ENCODE measurements around the gene CDH23.

CDH23 gene

GRCh38 chr10:71637305-71637704 lies 240.6 kb downstream of the CDH23 start:
- H3K27me3 ChIP-seq (ENCODE audit: control insufficient read depth in 2 of 2, insufficient read depth in 2 of 2, low read length in 2 of 2) = no peaks in the 10 kb centered on the region
- H3K4me3 ChIP-seq (ENCODE audit: low read length in 2 of 2) = no peak overlapping the region
- H3K9ac ChIP-seq (ENCODE audit: low read depth in 1 of 2, low read length in 2 of 2) = no peak overlapping the region
- H3K4me1 ChIP-seq (ENCODE audit: control insufficient read depth in 2 of 2, insufficient read depth in 2 of 2, low read length in 2 of 2) = peaks cover 44 to 45% of the 10 kb centered on the region in 2 donors
- no peaks in the 10 kb centered on the region for H3K9me3 ChIP-seq (ENCODE audit: control insufficient read depth in 2 of 2, low read length in 2 of 2)
- H3K36me3 ChIP-seq (ENCODE audit: control insufficient read depth in 2 of 2, insufficient read depth in 2 of 2, low read length in 2 of 2) = no peaks in the 10 kb centered on the region
- peak overlapping the region; percentile 92 to 97 for H3K27ac ChIP-seq (ENCODE audit: low read depth in 2 of 2, low read length in 2 of 2)

- Histone ChIP-seq H3K4me1 (ENCODE audit: control insufficient read depth in 2 of 2, insufficient read depth in 2 of 2, low read length in 2 of 2) (peaks cover 44 to 45% of the 10 kb centered on the region in 2 donors), H3K4me3 (ENCODE audit: low read length in 2 of 2) (peak overlapping the region; percentile 46 to 54), H3K9ac (ENCODE audit: low read depth in 1 of 2, low read length in 2 of 2) (peak overlapping the region; percentile 52 to 66), H3K36me3 (ENCODE audit: control insufficient read depth in 2 of 2, insufficient read depth in 2 of 2, low read length in 2 of 2) (no peaks in the 10 kb centered on the region), H3K9me3 (ENCODE audit: control insufficient read depth in 2 of 2, low read length in 2 of 2) (no peaks in the 10 kb centered on the region), H3K27ac (ENCODE audit: low read depth in 2 of 2, low read length in 2 of 2) (peak overlapping the region; percentile 92 to 97), H3K27me3 (ENCODE audit: control insufficient read depth in 2 of 2, insufficient read depth in 2 of 2, low read length in 2 of 2) (no peaks in the 10 kb centered on the region)
These were observed 241.5 kb downstream of the CDH23 start for GRCh38 chr10:71638064-71638821.

- Histone ChIP-seq H3K9me3 (ENCODE audit: control insufficient read depth in 2 of 2, low read length in 2 of 2) (no peaks in the 10 kb centered on the region), H3K4me3 (ENCODE audit: low read length in 2 of 2) (peak overlapping the region; percentile 46 to 54), H3K27ac (ENCODE audit: low read depth in 2 of 2, low read length in 2 of 2) (peak overlapping the region; percentile 92 to 97)
These were observed 242.4 kb downstream of the CDH23 start for GRCh38 chr10:71638822-71639719.

GRCh38 chr10:71640607-71641006 lies 243.9 kb downstream of the CDH23 start:
- no peaks in the 10 kb centered on the region for H3K36me3 ChIP-seq (ENCODE audit: control insufficient read depth in 2 of 2, insufficient read depth in 2 of 2, low read length in 2 of 2)
- no peak overlapping the region for H3K27ac ChIP-seq (ENCODE audit: low read depth in 2 of 2, low read length in 2 of 2)
- peaks cover 31 to 35% of the 10 kb centered on the region in 2 donors for H3K4me1 ChIP-seq (ENCODE audit: control insufficient read depth in 2 of 2, insufficient read depth in 2 of 2, low read length in 2 of 2)
- H3K27me3 ChIP-seq (ENCODE audit: control insufficient read depth in 2 of 2, insufficient read depth in 2 of 2, low read length in 2 of 2) = no peaks in the 10 kb centered on the region
- no peaks in the 10 kb centered on the region for H3K9me3 ChIP-seq (ENCODE audit: control insufficient read depth in 2 of 2, low read length in 2 of 2)
- no peak overlapping the region for H3K9ac ChIP-seq (ENCODE audit: low read depth in 1 of 2, low read length in 2 of 2)
- no peak overlapping the region for H3K4me3 ChIP-seq (ENCODE audit: low read length in 2 of 2)

More at GRCh38 chr10:71638822-71639719, 242.4 kb downstream of the CDH23 start:
- no peaks in the 10 kb centered on the region for H3K27me3 ChIP-seq (ENCODE audit: control insufficient read depth in 2 of 2, insufficient read depth in 2 of 2, low read length in 2 of 2)
- peak overlapping the region; percentile 52 to 66 for H3K9ac ChIP-seq (ENCODE audit: low read depth in 1 of 2, low read length in 2 of 2)
- H3K36me3 ChIP-seq (ENCODE audit: control insufficient read depth in 2 of 2, insufficient read depth in 2 of 2, low read length in 2 of 2) = no peaks in the 10 kb centered on the region
- H3K4me1 ChIP-seq (ENCODE audit: control insufficient read depth in 2 of 2, insufficient read depth in 2 of 2, low read length in 2 of 2) = peaks cover 45 to 46% of the 10 kb centered on the region in 2 donors

- Histone ChIP-seq H3K36me3 (ENCODE audit: control insufficient read depth in 2 of 2, insufficient read depth in 2 of 2, low read length in 2 of 2) (no peaks in the 10 kb centered on the region), H3K27me3 (ENCODE audit: control insufficient read depth in 2 of 2, insufficient read depth in 2 of 2, low read length in 2 of 2) (no peaks in the 10 kb centered on the region), H3K9me3 (ENCODE audit: control insufficient read depth in 2 of 2, low read length in 2 of 2) (no peaks in the 10 kb centered on the region), H3K4me3 (ENCODE audit: low read length in 2 of 2) (no peak overlapping the region), H3K4me1 (ENCODE audit: control insufficient read depth in 2 of 2, insufficient read depth in 2 of 2, low read length in 2 of 2) (peaks cover 23 to 35% of the 10 kb centered on the region in 2 donors), H3K9ac (ENCODE audit: low read depth in 1 of 2, low read length in 2 of 2) (no peak overlapping the region), H3K27ac (ENCODE audit: low read depth in 2 of 2, low read length in 2 of 2) (no peak overlapping the region)
These were observed 244.7 kb downstream of the CDH23 start for GRCh38 chr10:71641449-71641848.

- H3K9me3 ChIP-seq (ENCODE audit: control insufficient read depth in 2 of 2, low read length in 2 of 2) = no peaks in the 10 kb centered on the region
- H3K4me3 ChIP-seq (ENCODE audit: low read length in 2 of 2) = no peak overlapping the region
- no peak overlapping the region for H3K9ac ChIP-seq (ENCODE audit: low read depth in 1 of 2, low read length in 2 of 2)
- peaks cover 22 to 32% of the 10 kb centered on the region in 2 donors for H3K4me1 ChIP-seq (ENCODE audit: control insufficient read depth in 2 of 2, insufficient read depth in 2 of 2, low read length in 2 of 2)
- H3K36me3 ChIP-seq (ENCODE audit: control insufficient read depth in 2 of 2, insufficient read depth in 2 of 2, low read length in 2 of 2) = no peaks in the 10 kb centered on the region
- no peak overlapping the region for H3K27ac ChIP-seq (ENCODE audit: low read depth in 2 of 2, low read length in 2 of 2)
- H3K27me3 ChIP-seq (ENCODE audit: control insufficient read depth in 2 of 2, insufficient read depth in 2 of 2, low read length in 2 of 2) = no peaks in the 10 kb centered on the region
These were observed 245.3 kb downstream of the CDH23 start for GRCh38 chr10:71641986-71642385.

- H3K36me3 ChIP-seq (ENCODE audit: control insufficient read depth in 2 of 2, insufficient read depth in 2 of 2, low read length in 2 of 2) = no peaks in the 10 kb centered on the region
- no peaks in the 10 kb centered on the region for H3K27me3 ChIP-seq (ENCODE audit: control insufficient read depth in 2 of 2, insufficient read depth in 2 of 2, low read length in 2 of 2)
- no peaks in the 10 kb centered on the region for H3K9me3 ChIP-seq (ENCODE audit: control insufficient read depth in 2 of 2, low read length in 2 of 2)
- H3K4me1 ChIP-seq (ENCODE audit: control insufficient read depth in 2 of 2, insufficient read depth in 2 of 2, low read length in 2 of 2) = peaks cover 18% of the 10 kb centered on the region in 2 donors
- no peak overlapping the region for H3K27ac ChIP-seq (ENCODE audit: low read depth in 2 of 2, low read length in 2 of 2)
- no peak overlapping the region for H3K4me3 ChIP-seq (ENCODE audit: low read length in 2 of 2)
- H3K9ac ChIP-seq (ENCODE audit: low read depth in 1 of 2, low read length in 2 of 2) = no peak overlapping the region
These were observed 247.2 kb downstream of the CDH23 start for GRCh38 chr10:71643904-71644303.

GRCh38 chr10:71644307-71645180 lies 247.8 kb downstream of the CDH23 start:
- Histone ChIP-seq H3K36me3 (ENCODE audit: control insufficient read depth in 2 of 2, insufficient read depth in 2 of 2, low read length in 2 of 2) (no peaks in the 10 kb centered on the region), H3K9me3 (ENCODE audit: control insufficient read depth in 2 of 2, low read length in 2 of 2) (no peaks in the 10 kb centered on the region), H3K27ac (ENCODE audit: low read depth in 2 of 2, low read length in 2 of 2) (no peak overlapping the region), H3K27me3 (ENCODE audit: control insufficient read depth in 2 of 2, insufficient read depth in 2 of 2, low read length in 2 of 2) (no peaks in the 10 kb centered on the region), H3K4me1 (ENCODE audit: control insufficient read depth in 2 of 2, insufficient read depth in 2 of 2, low read length in 2 of 2) (peaks cover 12 to 17% of the 10 kb centered on the region in 2 donors), H3K9ac (ENCODE audit: low read depth in 1 of 2, low read length in 2 of 2) (no peak overlapping the region), H3K4me3 (ENCODE audit: low read length in 2 of 2) (no peak overlapping the region)

- no peaks in the 10 kb centered on the region for H3K27me3 ChIP-seq (ENCODE audit: control insufficient read depth in 2 of 2, insufficient read depth in 2 of 2, low read length in 2 of 2)
- no peak overlapping the region for H3K27ac ChIP-seq (ENCODE audit: low read depth in 2 of 2, low read length in 2 of 2)
- no peaks in the 10 kb centered on the region for H3K9me3 ChIP-seq (ENCODE audit: control insufficient read depth in 2 of 2, low read length in 2 of 2)
- no peak overlapping the region for H3K9ac ChIP-seq (ENCODE audit: low read depth in 1 of 2, low read length in 2 of 2)
- H3K4me1 ChIP-seq (ENCODE audit: control insufficient read depth in 2 of 2, insufficient read depth in 2 of 2, low read length in 2 of 2) = peaks cover 6 to 13% of the 10 kb centered on the region in 2 donors
- H3K36me3 ChIP-seq (ENCODE audit: control insufficient read depth in 2 of 2, insufficient read depth in 2 of 2, low read length in 2 of 2) = no peaks in the 10 kb centered on the region
- H3K4me3 ChIP-seq (ENCODE audit: low read length in 2 of 2) = no peak overlapping the region
These were observed 248.5 kb downstream of the CDH23 start for GRCh38 chr10:71645185-71645584.
